Activated B cell treated with CpG ODN at 0.5 μM for 24 hours (primary cell): ENCODE measurements around the gene EDA. TPM values are rescaled to one million over a fixed set of nuclear protein-coding genes. Genes with fewer than 3 reads are reported as not detected.

ENCODE experiments used
- ATAC-seq: fragments of 200-7000 bp; cut with Tn5 transposase; one replicate; pipeline ENCODE4 v1.10.0; 2021; ENCODE audit warnings: low read depth, mild to moderate bottlenecking, moderate library complexity
- CTCF ChIA-PET: fragments of 350-600 bp; sonication (Branson Sonifier 250); formaldehyde crosslinking; loops from one replicate; lab custom pipeline; 2021; ENCODE audit warnings: antibody characterized with exemption; lab: Charles Lee
- POLR2A ChIA-PET: fragments of 350-600 bp; sonication (Branson Sonifier 250); formaldehyde crosslinking; loops from one replicate; lab custom pipeline; 2021; ENCODE audit warnings: antibody characterized with exemption; lab: Charles Lee
- DNase-seq: peaks from one replicate; pipeline ENCODE4 v3.0.0; 2022
- H3K27ac Mint-ChIP-seq: one replicate; pipeline ENCODE4 v1.8.0; 2020; ENCODE audit warnings: mixed read lengths
- H3K27me3 Mint-ChIP-seq: one replicate; pipeline ENCODE4 v1.8.0; 2021; ENCODE audit warnings: mixed read lengths
- H3K36me3 Mint-ChIP-seq: one replicate; pipeline ENCODE4 v1.8.0; 2021; ENCODE audit warnings: low read depth, mixed read lengths
- H3K4me1 Mint-ChIP-seq: one replicate; pipeline ENCODE4 v1.8.0; 2021; ENCODE audit warnings: mixed read lengths
- H3K4me3 Mint-ChIP-seq: one replicate; pipeline ENCODE4 v1.8.0; 2020; ENCODE audit warnings: mild to moderate bottlenecking, mixed read lengths
- H3K9me3 Mint-ChIP-seq: one replicate; pipeline ENCODE4 v1.8.0; 2020; ENCODE audit warnings: mixed read lengths
- intact Hi-C: fragments of 100-400 bp; cut with micrococcal nuclease; formaldehyde crosslinking; loops from one replicate; pipeline ENCODE4 v1.15.1; 2024
- total RNA-seq: library from RNA; stranded (reverse); gene quantifications from 2 replicates; pipeline ENCODE4 v1.2.3, GENCODE V29; 2022
- TF ChIP-seq, protein P1 (sequence below): fragments of 200-600 bp; IDR thresholded peaks from one replicate; pipeline ENCODE4 v1.8.0; 2022; ENCODE audit warnings: antibody characterized with exemption, mild to moderate bottlenecking

EDA gene
- total RNA-seq, 1 donor from 2014 or later, result not detected

- Mint-ChIP-seq H3K4me1 (no peaks in the 10 kb centered on the region), H3K9me3 (no peaks in the 10 kb centered on the region), H3K4me3 (no peak overlapping the region), H3K27me3 (peaks cover 2% of the 10 kb centered on the region), H3K27ac (no peak overlapping the region), H3K36me3 (no peaks in the 10 kb centered on the region)
- no peak for ATAC-seq
- ChIA-PET POLR2A (no interaction called here), CTCF (interaction anchor here (3.3 kb wide), 1 partner anchor 8 kb away, joined by 11 read pairs; no protein-coding TSS in a partner anchor)
- intact Hi-C loops, result no loop called here
- TF ChIP-seq, protein P1, sequence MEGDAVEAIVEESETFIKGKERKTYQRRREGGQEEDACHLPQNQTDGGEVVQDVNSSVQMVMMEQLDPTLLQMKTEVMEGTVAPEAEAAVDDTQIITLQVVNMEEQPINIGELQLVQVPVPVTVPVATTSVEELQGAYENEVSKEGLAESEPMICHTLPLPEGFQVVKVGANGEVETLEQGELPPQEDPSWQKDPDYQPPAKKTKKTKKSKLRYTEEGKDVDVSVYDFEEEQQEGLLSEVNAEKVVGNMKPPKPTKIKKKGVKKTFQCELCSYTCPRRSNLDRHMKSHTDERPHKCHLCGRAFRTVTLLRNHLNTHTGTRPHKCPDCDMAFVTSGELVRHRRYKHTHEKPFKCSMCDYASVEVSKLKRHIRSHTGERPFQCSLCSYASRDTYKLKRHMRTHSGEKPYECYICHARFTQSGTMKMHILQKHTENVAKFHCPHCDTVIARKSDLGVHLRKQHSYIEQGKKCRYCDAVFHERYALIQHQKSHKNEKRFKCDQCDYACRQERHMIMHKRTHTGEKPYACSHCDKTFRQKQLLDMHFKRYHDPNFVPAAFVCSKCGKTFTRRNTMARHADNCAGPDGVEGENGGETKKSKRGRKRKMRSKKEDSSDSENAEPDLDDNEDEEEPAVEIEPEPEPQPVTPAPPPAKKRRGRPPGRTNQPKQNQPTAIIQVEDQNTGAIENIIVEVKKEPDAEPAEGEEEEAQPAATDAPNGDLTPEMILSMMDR, result no peak
- DNase-seq, result no peak
Observed at GRCh38 chrX:70088751-70089150, 472.8 kb downstream of the EDA start.

Other genes starting within 250 kb of the EDA start
- 0.04 TPM in 1 of 2 replicates, not detected in the other for gene NALF2, start 111.8 kb upstream of the EDA start, total RNA-seq